Breast epithelium (tissue), 4 donors: Measurements from ENCODE around the gene ABCC5. TPM values are rescaled to one million over a fixed set of nuclear protein-coding genes. Genes with fewer than 3 reads are reported as not detected.
"Not testable (repeated sequence)": the region's sequence is repeated elsewhere in the genome, so short reads cannot be mapped to it uniquely, and the experiment has no call there.

ENCODE experiments used
- DNase-seq, 2 donors: peaks; one replicate each; pipeline ENCODE4 v3.0.0-alpha.2; 2019; ENCODE audit warnings: low spot score in 2 of 2
- H3K27ac ChIP-seq, 2 donors: fragments of 200-600 bp; sonication (generic) in 1 of 2; one replicate each; pipeline ENCODE4 v1.5.1; 2016 to 2019; ENCODE audit warnings: mild to moderate bottlenecking in 1 of 2
- H3K27me3 ChIP-seq, 2 donors: fragments of 200-600 bp; sonication (generic) in 1 of 2; one replicate each; pipeline versions ENCODE4 v1.5.1 to v1.6.0; 2017 to 2019; ENCODE audit warnings: control low read depth in 1 of 2, mild to moderate bottlenecking in 1 of 2
- H3K36me3 ChIP-seq: fragments of 200-600 bp; one replicate; pipeline ENCODE4 v1.5.1; 2019
- H3K4me1 ChIP-seq, 2 donors: fragments of 200-600 bp; sonication (generic); one replicate each; pipeline ENCODE4 v1.5.1; 2016 to 2019; ENCODE audit warnings: control low read depth in 1 of 2
- H3K4me3 ChIP-seq, 3 donors: fragments of 200-600 bp; sonication (generic); 1 replicate in 2 of 3; 2 replicates in 1 of 3; pipeline ENCODE4 v1.5.1; 2016 to 2019; ENCODE audit warnings: mild to moderate bottlenecking in 3 of 3, moderate library complexity in 2 of 3
- H3K9me3 ChIP-seq, 2 donors: fragments of 200-600 bp; sonication (generic) in 1 of 2; one replicate each; pipeline ENCODE4 v1.5.1; 2016 to 2019; ENCODE audit warnings: control low read depth in 1 of 2
- POLR2A ChIP-seq: fragments of 450-650 bp; IDR thresholded peaks from one replicate; pipeline ENCODE4 v1.6.1; 2016; ENCODE audit warnings: antibody characterized with exemption, mild to moderate bottlenecking, moderate library complexity
- POLR2AphosphoS5 ChIP-seq, 3 donors: sonication (generic); formaldehyde crosslinking; IDR thresholded peaks; one replicate each; pipeline ENCODE4 v1.6.1; 2017; ENCODE audit warnings: antibody characterized with exemption in 3 of 3
- intact Hi-C: fragments of 100-400 bp; cut with DNase I; formaldehyde crosslinking; loops from one replicate; pipeline ENCODE4 v1.15.1; 2023; ENCODE audit warnings: low total_unique reads
- total RNA-seq, 3 donors: library from RNA; depleted of rRNA; stranded (reverse); fragments of >200 nt; gene quantifications; one replicate each; pipeline ENCODE4 v1.1.0, GENCODE V29; 2016
- TF ChIP-seq, protein P1 (sequence below), 3 donors: fragments of 450-650 bp; IDR thresholded peaks; one replicate each; pipeline ENCODE4 v1.5.1; 2016 to 2017; ENCODE audit warnings: antibody characterized with exemption in 3 of 3, mild to moderate bottlenecking in 3 of 3, moderate library complexity in 3 of 3

The ABCC5 gene
- total RNA-seq, 3 donors from 2014 or later = 21.0 to 29.9 (median 21.8) TPM

DNA sequence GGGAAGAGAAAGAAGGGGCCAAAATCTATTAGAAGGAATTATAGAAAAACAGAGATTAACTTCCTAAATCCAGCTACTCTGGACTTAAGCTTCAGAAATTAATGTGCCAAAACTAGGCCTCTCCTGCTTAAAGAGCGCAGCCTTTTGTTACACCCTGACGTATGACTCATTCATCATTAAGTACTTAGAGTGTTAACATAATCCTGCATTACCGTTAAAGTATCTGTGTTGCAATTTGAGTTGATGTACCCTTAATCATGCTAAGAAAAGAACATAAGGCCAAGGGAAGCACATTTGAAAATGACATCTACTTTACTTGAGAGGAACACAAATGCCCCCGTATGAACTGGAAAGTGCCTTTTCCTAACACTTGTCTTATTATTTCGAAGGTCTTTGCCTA lies 21.7 kb upstream of the ABCC5 start:
- intact Hi-C loops = no loop called here
- Histone ChIP-seq H3K27me3 (no peaks in the 10 kb centered on the region), H3K4me1 (no peaks in the 10 kb centered on the region), H3K27ac (no peak overlapping the region), H3K4me3 (no peak overlapping the region), H3K36me3 (no peaks in the 10 kb centered on the region), H3K9me3 (no peaks in the 10 kb centered on the region)
- TF ChIP-seq, protein P1, sequence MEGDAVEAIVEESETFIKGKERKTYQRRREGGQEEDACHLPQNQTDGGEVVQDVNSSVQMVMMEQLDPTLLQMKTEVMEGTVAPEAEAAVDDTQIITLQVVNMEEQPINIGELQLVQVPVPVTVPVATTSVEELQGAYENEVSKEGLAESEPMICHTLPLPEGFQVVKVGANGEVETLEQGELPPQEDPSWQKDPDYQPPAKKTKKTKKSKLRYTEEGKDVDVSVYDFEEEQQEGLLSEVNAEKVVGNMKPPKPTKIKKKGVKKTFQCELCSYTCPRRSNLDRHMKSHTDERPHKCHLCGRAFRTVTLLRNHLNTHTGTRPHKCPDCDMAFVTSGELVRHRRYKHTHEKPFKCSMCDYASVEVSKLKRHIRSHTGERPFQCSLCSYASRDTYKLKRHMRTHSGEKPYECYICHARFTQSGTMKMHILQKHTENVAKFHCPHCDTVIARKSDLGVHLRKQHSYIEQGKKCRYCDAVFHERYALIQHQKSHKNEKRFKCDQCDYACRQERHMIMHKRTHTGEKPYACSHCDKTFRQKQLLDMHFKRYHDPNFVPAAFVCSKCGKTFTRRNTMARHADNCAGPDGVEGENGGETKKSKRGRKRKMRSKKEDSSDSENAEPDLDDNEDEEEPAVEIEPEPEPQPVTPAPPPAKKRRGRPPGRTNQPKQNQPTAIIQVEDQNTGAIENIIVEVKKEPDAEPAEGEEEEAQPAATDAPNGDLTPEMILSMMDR (IDR thresholded peaks at IDR 0.05) = no peak
- TF ChIP-seq POLR2AphosphoS5 (IDR thresholded peaks at IDR 0.05) (no peak), POLR2A (no peak)
- no peak for DNase-seq

DNA sequence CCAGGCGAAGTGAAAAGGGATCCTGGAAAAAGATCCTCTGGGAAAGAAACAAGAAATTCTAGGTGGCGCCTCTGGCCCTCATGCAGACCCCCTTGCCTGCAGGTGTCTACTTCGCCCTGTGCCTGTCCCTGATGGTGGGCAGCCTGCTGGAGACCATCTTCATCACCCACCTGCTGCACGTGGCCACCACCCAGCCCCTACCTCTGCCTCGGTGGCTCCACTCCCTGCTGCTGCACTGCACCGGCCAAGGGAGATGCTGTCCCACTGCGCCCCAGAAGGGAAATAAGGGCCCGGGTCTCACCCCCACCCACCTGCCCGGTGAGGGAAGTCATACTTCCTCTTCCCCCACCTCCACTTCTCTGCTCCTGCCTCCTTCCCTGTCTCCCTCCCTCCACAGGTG lies 20.6 kb upstream of the ABCC5 start:
- H3K4me3 ChIP-seq, H3K27ac ChIP-seq, H3K27me3 ChIP-seq, H3K4me1 ChIP-seq, H3K36me3 ChIP-seq, intact Hi-C loops, DNase-seq, H3K9me3 ChIP-seq: not testable (repeated sequence)

- no peak for DNase-seq
- intact Hi-C loops = no loop called here
- TF ChIP-seq POLR2A = no peak
- TF ChIP-seq, protein P1 (IDR thresholded peaks at IDR 0.05) = no peak
- no peak for TF ChIP-seq POLR2AphosphoS5 (IDR thresholded peaks at IDR 0.05)
- Histone ChIP-seq H3K36me3 (no peaks in the 10 kb centered on the region), H3K4me3 (no peak overlapping the region), H3K9me3 (no peaks in the 10 kb centered on the region), H3K27ac (no peak overlapping the region), H3K4me1 (no peaks in the 10 kb centered on the region), H3K27me3 (no peaks in the 10 kb centered on the region)
Measured at GRCh38 chr3:184037816-184038215, 20.1 kb upstream of the ABCC5 start.

DNA sequence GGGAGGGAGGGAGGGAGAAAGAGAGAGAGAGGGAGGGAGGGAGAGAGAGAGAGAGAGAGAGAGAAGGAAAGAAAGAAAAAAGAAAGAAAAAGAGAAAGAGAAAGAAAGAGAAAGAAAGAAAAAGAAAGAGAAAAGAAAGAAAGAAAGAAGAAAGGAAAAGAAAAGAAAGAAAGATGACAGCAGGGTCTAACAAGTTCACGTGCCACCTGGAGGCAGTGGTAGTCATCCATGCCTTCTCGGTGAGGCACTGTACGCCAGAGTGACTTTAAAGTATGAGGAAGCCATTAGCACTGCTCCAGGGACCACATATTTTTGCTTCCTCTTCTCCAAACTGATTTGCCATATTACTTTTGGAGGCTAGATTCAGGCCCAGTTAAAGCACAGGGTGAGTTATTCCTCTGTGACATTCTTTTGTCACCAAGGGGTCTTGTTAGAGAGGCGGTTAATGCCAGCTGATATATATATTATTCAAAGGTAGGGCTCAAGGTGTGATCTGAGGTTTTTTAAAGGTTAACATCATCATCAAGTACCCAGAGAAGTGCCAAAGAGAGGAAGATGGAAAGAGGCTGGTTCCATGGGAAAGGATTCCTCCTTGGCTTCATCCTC lies 13.6 kb upstream of the ABCC5 start, which contains the start of gene HTR3D:
HTR3D (plus strand) TSS at position 556 of the 606 bp plus-strand sequence; CDS start at position 556, 0 bp downstream.
- Histone ChIP-seq H3K27ac (no peak within 1 kb of the TSS), H3K27me3 (no peaks in the 10 kb centered on the region), H3K9me3 (no peaks in the 10 kb centered on the region), H3K4me3 (no peak within 1 kb of the TSS), H3K4me1 (no peaks in the 10 kb centered on the region), H3K36me3 (no peaks in the 10 kb centered on the region)
- no peak for DNase-seq
- intact Hi-C loops = no loop called here
- TF ChIP-seq, protein P1 (IDR thresholded peaks at IDR 0.05) = no peak
- TF ChIP-seq POLR2A (no peak), POLR2AphosphoS5 (IDR thresholded peaks at IDR 0.05) (no peak)

GRCh38 chr3:184030536-184030935 lies 12.9 kb upstream of the ABCC5 start:
- H3K4me1 ChIP-seq = no peaks in the 10 kb centered on the region
- H3K27ac ChIP-seq = no peak overlapping the region
- no peak overlapping the region for H3K4me3 ChIP-seq
- H3K36me3 ChIP-seq = no peaks in the 10 kb centered on the region
- intact Hi-C loops = no loop called here
- DNase-seq = no peak
- no peaks in the 10 kb centered on the region for H3K9me3 ChIP-seq
- no peak for TF ChIP-seq POLR2AphosphoS5 (IDR thresholded peaks at IDR 0.05)
- no peak for TF ChIP-seq POLR2A
- TF ChIP-seq, protein P1 (IDR thresholded peaks at IDR 0.05) = no peak
- no peaks in the 10 kb centered on the region for H3K27me3 ChIP-seq
